Measurements from ENCODE around the gene NEDD4L.
"Not testable (repeated sequence)": the region's sequence is repeated elsewhere in the genome, so short reads cannot be mapped to it uniquely, and the experiment has no call there.

NEDD4L gene

DNA sequence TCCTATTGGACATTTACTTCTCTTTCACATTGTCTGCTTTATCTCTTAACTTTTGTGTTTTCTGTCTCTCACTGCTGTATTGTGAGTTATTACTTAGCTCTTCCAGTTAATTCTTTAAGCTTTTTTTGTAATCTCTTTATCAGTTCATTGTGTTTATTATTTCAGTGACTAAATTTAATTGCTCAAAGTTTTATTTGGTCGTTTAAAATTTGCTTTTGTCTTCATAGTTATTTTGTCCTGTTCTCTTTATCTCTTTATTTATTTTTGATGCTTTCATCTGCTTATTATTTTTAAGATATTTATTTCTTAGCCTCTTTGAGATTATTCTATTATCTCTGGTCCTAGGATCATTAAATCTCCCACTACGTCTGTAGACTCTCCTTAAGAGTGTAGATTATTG is 316.3 kb downstream of the NEDD4L start:
- no peak for DNase-seq

GRCh38 chr18:58361212-58361611 is 317.2 kb downstream of the NEDD4L start:
- no peak for DNase-seq

DNA sequence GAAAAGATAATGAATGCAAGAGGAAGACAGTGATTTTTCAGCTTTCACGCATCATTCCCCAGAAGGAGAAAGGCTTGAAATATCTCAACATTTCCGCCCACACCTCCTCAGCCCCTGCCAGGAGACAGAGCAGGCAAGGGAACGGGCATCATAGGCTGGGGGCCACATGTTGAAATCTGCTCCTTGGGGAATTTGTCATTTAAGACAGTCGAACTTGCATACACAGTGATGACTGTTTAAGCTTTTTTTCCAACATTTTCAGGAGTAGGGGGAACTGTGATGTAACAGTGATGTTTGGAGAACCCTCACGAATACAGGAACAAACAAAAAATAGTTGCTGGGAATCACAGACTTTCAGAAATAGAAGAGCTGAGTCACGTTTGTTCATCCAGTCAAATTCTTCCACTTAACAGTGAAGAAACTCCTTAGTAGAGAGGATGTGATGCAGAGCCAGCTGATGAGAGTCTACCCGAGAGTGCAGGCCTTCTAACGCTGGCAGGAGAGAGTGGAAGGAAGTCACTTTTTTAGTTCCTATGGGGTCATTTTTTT is 318.1 kb downstream of the NEDD4L start:
- DNase-seq, result no peak

- DNase-seq, result no peak
These were observed 318.8 kb downstream of the NEDD4L start for GRCh38 chr18:58362829-58363271.

DNA sequence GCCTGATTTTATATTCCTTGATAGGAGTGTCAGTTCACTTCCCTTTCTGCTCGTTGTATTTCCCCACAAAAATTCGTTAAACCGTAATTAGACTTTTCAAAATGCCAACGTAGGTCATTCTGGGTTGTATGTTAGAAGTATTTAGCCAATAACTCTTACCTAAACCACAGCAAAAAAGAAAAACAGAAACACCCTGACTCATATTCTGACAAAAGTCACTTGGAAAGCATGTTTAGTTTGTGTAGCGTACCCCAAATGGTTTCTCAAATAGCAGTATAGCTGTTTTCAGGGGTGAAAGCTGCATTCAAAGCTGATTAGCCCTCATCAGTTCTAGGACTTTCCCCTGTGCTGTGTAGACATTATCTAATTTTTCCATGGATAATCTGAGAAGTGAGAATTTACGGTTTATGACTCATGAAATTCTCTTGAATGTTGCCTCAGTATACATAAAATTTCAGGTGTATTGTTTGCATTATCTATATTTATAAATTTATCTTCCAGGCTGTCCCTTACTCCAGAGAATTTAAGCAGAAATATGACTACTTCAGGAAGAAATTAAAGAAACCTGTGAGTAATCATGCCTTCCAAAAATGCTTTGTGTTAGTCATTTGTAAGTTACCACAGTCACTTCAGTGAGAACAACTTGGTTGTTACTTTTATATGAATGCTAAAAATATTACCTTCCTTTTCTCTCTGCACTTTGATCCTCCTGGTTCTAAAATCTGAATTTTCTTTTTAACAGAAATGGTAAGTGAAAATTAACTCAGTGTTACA is 319.9 kb downstream of the NEDD4L start:
- DNase-seq, result no peak

DNA sequence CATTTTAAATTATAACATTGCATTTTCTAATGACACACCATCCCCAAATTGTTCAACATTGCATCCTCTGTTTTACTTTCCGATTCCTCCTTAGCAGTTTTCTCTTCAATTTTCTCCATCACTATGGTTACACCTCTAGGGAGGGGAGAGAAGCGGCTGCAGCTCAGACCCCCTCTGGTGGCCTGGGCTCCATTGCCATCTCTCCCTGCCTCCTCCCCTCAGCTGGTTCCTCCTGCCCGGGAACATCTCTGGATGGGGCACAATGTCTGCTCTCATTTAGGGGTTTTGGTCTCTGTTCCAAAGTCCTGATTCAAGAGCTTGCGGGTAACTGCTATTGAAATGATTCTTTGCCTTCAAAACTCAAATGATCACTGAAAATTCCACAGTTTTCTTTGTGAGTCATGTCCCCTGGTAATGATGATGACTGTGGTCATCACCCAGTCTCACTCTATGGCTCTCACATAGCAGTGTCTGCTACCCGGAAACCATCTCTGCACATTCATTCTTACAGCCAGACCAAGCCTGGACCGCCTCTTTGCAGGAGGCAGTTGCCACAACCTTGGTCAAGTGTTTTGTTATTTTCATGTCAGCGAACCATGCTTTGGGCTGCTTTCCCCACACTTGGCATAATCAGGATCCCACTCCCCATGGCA is 321.0 kb downstream of the NEDD4L start:
- no peak for DNase-seq

DNA sequence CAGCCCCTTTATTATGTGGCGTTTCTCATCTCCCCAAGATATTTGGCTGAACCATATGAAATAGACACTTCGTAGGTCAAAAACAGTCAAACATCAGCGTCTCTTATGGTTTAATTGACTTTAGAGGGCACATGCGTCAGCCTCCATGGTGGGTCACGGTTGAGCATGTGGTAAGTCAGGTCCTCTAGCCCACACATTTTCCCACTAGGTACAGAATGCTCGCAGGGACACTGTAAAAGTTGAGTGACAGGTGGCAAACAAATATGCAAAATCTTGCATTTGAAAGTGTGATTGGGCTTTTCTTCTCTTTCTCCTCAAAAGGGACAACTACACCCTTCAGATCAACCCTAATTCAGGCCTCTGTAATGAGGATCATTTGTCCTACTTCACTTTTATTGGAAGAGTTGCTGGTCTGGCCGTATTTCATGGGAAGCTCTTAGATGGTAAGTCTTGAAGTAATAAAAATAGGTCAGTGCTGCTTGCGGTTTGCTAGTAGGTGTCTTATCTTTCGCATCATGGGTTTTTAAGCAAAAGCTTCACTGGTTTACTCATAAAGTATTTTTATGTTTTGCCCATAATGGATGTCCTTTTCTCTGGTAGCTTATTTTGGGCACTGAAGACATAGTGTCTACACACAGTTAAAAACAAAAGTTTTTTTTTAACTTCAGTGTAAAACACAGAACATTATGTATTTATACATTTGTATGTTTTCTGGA is 323.6 kb downstream of the NEDD4L start:
- no peak for DNase-seq

- no peak for DNase-seq
These were observed 325.6 kb downstream of the NEDD4L start for GRCh38 chr18:58369616-58370015.

DNA sequence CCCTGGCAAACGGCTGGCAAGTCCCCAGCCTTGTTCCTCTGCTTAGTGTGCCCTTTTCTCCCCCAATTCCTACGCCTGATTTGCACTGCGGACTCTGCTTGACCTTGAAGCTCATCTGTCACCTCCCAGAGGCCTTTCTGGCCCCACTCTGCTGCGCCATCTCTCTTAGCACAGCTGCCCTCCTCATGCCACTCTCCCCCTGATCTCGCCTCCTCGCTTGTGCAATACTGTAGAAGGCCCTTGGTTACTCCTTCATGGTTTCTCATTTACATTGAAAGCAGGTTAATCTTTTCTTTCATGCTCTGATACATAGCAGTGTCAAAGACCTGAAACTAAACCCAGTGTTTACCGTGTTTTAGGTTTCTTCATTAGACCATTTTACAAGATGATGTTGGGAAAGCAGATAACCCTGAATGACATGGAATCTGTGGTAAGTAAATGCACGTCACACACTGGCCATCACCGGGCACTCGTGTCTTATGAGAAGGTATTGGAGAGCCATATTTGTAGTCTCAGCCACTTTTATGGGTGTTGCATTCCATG is 326.1 kb downstream of the NEDD4L start:
- no peak for DNase-seq

DNA sequence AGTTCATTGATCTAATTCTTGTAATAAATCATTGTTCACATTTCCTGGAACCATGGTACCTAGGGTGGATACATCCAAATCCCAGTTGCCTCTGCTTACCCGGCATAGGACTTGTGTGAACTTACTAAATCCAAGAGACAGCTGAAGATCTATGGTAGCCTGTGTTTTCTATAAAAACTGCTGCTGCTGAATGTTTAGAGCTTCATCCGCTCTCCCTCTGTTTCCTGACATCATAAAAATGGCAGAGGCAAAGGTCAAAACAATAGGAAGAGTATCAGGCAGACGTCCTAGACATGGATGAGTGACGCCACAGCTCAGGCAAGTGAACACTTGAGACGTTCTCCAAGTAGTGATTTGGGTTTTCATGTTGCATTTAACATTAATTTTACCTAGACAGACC is 326.6 kb downstream of the NEDD4L start:
- DNase-seq, result no peak

GRCh38 chr18:58373481-58373880 is 329.5 kb downstream of the NEDD4L start:
- no peak for DNase-seq

DNA sequence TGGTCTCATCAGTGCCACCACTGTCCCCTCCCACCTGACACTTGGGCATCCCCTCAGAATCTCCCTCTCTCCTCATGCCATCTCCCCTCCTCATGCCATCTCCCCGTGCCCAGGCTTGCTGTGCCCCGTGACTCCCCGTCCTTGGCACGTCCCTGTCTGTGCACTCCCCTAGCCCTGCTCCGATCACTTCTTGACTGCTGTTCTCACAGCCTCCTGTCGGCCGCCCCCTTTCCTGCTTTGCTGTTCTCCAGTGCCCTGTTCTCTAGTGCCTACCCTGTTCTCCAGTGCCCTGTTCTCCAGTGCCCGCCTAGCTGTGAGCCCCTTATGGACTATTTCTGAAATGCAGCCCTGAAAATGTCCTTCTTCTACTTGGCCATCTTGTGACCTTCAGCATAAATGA is 331.0 kb downstream of the NEDD4L start:
- DNase-seq, result no peak

- no peak for DNase-seq
These were observed 334.7 kb downstream of the NEDD4L start for GRCh38 chr18:58378411-58379379.

DNA sequence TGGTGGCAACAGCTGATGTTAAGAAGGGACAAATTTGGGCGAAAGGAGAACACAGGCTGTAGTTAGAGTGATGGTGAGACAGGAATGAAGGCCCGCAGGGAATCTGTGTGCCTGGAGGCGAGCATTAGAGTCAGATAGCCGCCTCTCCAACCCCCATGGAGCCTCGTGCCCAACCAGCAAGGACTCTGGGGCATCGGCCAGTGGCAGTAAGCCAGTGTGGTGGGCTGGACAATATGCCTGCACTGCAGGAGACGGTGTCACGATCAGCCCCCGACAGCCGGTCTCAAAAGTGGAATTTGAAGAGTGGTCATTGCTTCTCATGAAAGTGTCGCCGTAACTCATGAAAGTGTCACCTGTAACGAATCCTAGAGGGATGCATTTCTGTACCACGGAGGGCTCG is 335.4 kb downstream of the NEDD4L start:
- no peak for DNase-seq

GRCh38 chr18:58380113-58380512 is 336.1 kb downstream of the NEDD4L start:
- DNase-seq, result not testable (repeated sequence)

DNA sequence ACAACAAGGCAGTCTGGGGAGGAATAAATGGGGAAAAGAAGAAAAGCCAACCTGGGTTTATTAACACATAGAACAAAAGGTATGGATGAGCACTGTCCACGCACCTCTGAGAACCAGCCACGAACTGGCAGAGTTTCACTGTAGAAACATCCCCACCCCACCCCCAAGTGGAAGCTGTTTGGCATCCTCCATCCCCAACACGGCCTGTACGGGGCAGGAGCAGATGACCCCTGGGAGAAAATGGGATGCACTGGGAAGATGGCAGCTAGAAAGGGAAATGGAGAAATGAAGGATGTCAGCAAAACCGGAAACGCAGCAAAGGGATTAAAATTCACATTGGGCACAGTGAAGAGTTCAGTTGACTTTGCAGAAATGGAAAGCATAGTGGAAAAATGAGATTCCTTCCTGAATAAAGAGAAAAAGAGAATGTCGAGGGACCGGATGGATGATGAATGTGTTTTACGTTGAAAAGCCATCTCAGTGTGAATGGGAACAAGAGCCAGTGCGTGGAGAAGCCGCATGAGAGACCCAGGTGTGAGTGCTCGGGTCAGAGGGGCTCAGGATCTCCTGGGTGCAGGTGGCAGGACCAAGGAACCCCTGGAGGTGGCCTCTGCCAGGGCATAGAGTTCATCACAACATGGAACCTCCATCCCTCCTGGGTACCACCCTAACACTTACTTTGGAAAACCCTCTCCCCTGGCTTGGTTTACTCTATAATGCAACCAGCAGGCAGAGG is 337.8 kb downstream of the NEDD4L start:
- DNase-seq, result no peak

DNA sequence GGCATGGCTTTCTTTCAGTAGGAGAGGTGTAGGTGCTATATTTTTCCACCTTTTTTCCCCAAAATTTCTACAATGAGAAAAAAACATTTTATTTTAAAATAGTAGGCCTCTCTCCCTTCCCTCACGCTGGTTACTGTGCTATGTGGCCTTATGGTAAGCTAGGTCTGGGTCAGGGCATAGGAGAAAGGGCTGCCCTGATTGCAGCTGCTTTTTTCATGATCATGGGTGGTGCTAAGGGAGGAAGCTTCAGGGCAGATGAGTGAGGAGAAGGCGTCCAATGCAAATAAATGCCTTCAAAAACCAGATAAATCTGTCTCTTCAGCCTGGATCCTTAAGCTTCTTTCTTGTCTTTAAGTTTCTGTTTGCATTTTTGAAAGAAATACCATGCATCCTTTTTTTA is 338.4 kb downstream of the NEDD4L start:
- DNase-seq, result no peak

DNA sequence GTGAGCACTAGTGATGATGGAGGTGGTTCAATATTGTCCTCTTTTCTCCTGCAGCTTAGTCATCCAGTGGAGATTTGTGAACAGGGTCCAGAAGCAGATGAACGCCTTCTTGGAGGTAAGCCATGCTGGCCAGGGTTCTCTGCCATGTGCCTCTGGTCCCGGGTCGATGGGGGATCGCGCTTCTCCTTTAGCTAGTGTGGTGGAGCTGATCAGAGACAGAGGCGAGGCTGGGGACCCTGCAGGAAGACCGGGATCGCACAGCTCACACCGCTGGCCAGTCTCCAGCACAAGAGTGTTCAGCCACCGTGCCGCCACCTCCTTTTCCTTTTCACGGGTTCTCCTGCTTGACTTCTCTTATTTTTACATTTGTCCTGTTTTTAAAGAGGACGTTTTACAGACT is 341.4 kb downstream of the NEDD4L start:
- no peak for DNase-seq

DNA sequence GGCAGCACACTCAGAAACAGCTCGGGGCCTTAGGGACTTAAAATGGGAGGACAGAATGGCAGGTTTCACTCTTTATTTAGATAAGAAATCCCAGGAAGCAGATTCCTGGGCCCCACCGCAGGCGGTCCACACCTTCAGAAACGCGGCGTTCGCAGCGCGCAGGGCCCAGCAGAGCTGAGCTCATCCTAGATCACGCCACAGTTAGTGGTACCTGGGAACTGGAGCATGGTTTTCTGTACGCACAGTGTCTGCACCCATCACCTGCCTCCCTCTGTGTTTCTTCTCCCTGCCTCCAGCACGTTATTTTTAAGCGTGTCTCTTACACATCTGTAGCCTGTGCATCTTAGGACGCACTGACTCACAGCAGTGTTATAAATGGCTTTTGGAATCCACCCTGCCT is 342.8 kb downstream of the NEDD4L start:
- no peak for DNase-seq

DNA sequence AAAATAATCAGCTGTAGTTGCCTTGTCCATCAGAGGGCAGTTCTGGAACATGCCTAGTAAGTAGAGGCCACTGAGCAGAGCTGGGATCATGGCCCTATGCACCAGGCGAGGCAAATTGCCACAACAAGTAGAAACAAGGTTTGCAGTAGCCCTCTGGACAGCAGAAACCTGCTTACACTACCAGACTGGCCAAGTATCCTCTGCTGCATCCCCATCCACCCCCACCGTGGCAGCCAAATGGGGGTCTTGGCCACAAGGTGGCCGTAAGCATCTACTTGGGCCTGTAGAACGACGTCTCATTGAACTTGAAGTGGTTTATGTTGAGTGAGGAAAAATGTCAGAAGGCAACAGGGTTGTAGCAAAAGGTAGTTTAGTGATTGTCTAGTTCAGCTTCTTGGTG is 343.7 kb downstream of the NEDD4L start:
- no peak for DNase-seq

DNA sequence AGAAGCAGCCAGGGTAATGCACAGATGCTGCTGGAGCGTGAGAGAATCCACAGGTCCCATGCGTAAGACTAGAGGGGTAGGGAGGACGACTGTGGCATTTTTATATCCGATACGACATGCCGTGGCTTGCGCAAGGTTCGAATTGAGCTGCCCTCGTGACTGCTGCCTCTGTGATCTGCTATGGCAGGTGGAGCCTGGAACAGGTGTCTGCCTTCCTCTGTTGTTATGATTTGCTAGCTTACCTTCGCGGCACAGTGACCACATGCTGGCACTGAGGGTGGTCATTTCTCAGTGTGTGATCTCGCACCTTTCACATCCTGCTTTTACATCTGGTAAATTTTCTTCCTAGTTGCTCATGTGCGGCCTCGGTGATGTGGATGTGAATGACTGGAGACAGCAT is 344.7 kb downstream of the NEDD4L start:
- no peak for DNase-seq

All from NCI-H1048 (cell line).